Measurements from ENCODE around the gene FYCO1. TPM values are rescaled to one million over a fixed set of nuclear protein-coding genes. Genes with fewer than 3 reads are reported as not detected.

Gene FYCO1
- total RNA-seq, 1 experiment from 2014 or later = 19.7 TPM

GRCh38 chr3:45969116-45969515 lies 26.5 kb downstream of the FYCO1 start:
- CTCF ChIA-PET = no interaction called here
- H3K36me3 ChIP-seq (ENCODE audit: low read depth) = peaks cover 10% of the 10 kb centered on the region; the same call in 1 of the 2 replicates
- H3K27ac ChIP-seq = no peak overlapping the region
- no peak overlapping the region for H3K4me2 ChIP-seq
- DNase-seq = no peak
- POLR2A ChIA-PET (ENCODE audit: unreplicated experiment) = interaction anchor here (0.6 kb wide), 1 partner anchor 20 kb away, joined by 6 read pairs; no protein-coding TSS in a partner anchor
- no peak overlapping the region for H2AFZ ChIP-seq
- TF ChIP-seq EZH2 (IDR thresholded peaks at IDR 0.05; ENCODE audit: low read depth) = no peak
- H3K9me2 ChIP-seq (ENCODE audit: insufficient read depth) = no peaks in the 10 kb centered on the region
- H3K4me1 ChIP-seq (replicated peaks; ENCODE audit: insufficient read depth) = peaks cover 32% of the 10 kb centered on the region
- no peaks in the 10 kb centered on the region for H3K9me3 ChIP-seq (ENCODE audit: insufficient read depth, low read depth)
- intact Hi-C loops (cut with micrococcal nuclease; ENCODE audit: unreplicated experiment) = no loop called here
- H3K27me3 ChIP-seq (ENCODE audit: insufficient read depth, low read depth) = no peaks in the 10 kb centered on the region
- peaks cover 14% of the 10 kb centered on the region for H3F3A ChIP-seq (ENCODE audit: insufficient read depth, low read depth)
- no peaks in the 10 kb centered on the region for H3K79me2 ChIP-seq (ENCODE audit: low read depth)
- no peaks in the 10 kb centered on the region for H4K20me1 ChIP-seq (ENCODE audit: insufficient read depth)
- no TSS peak for BruUV-seq (replicated peaks)
- no peak overlapping the region for H3K4me3 ChIP-seq

GRCh38 chr3:45968706-45969105 lies 26.9 kb downstream of the FYCO1 start:
- Histone ChIP-seq H3K4me1 (replicated peaks; ENCODE audit: insufficient read depth) (peaks cover 29% of the 10 kb centered on the region), H3F3A (ENCODE audit: insufficient read depth, low read depth) (peaks cover 12% of the 10 kb centered on the region), H3K36me3 (ENCODE audit: low read depth) (peaks cover 10% of the 10 kb centered on the region; the same call in 1 of the 2 replicates), H4K20me1 (ENCODE audit: insufficient read depth) (no peaks in the 10 kb centered on the region), H3K9me2 (ENCODE audit: insufficient read depth) (no peaks in the 10 kb centered on the region), H3K79me2 (ENCODE audit: low read depth) (no peaks in the 10 kb centered on the region), H3K4me2 (no peak overlapping the region), H3K4me3 (no peak overlapping the region), H3K27me3 (ENCODE audit: insufficient read depth, low read depth) (no peaks in the 10 kb centered on the region), H2AFZ (no peak overlapping the region), H3K27ac (no peak overlapping the region), H3K9me3 (ENCODE audit: insufficient read depth, low read depth) (no peaks in the 10 kb centered on the region)
- BruUV-seq (replicated peaks) = no TSS peak
- TF ChIP-seq CTCF (conservative IDR thresholded peaks at IDR 0.05) (no peak), EZH2 (IDR thresholded peaks at IDR 0.05; ENCODE audit: low read depth) (no peak)
- ChIA-PET CTCF (no interaction called here), POLR2A (ENCODE audit: unreplicated experiment) (interaction anchor here (0.6 kb wide), 1 partner anchor 20 kb away, joined by 6 read pairs; no protein-coding TSS in a partner anchor)
- DNase-seq = no peak
- intact Hi-C loops (cut with micrococcal nuclease; ENCODE audit: unreplicated experiment) = no loop called here

GRCh38 chr3:45968149-45968548 lies 27.5 kb downstream of the FYCO1 start:
- peaks cover 24% of the 10 kb centered on the region for H3K4me1 ChIP-seq (replicated peaks; ENCODE audit: insufficient read depth)
- intact Hi-C loops (cut with micrococcal nuclease; ENCODE audit: unreplicated experiment) = no loop called here
- peaks cover 7% of the 10 kb centered on the region for H3F3A ChIP-seq (ENCODE audit: insufficient read depth, low read depth)
- TF ChIP-seq EZH2 (IDR thresholded peaks at IDR 0.05; ENCODE audit: low read depth) = no peak
- TF ChIP-seq CTCF (conservative IDR thresholded peaks at IDR 0.05) = no peak
- peak in 1 of 2 experiments; percentile 35 for DNase-seq
- ChIA-PET POLR2A (ENCODE audit: unreplicated experiment) (no interaction called here), CTCF (no interaction called here)
- no peaks in the 10 kb centered on the region for H3K9me2 ChIP-seq (ENCODE audit: insufficient read depth)
- TSS peak; percentile 10 for BruUV-seq (replicated peaks)
- H3K27me3 ChIP-seq (ENCODE audit: insufficient read depth, low read depth) = no peaks in the 10 kb centered on the region
- no peaks in the 10 kb centered on the region for H3K79me2 ChIP-seq (ENCODE audit: low read depth)
- no peaks in the 10 kb centered on the region for H4K20me1 ChIP-seq (ENCODE audit: insufficient read depth)
- H3K4me2 ChIP-seq = no peak overlapping the region
- no peak overlapping the region for H3K4me3 ChIP-seq
- no peaks in the 10 kb centered on the region for H3K9me3 ChIP-seq (ENCODE audit: insufficient read depth, low read depth)
- no peak overlapping the region for H3K27ac ChIP-seq
- peaks cover 10% of the 10 kb centered on the region; the same call in 1 of the 2 replicates for H3K36me3 ChIP-seq (ENCODE audit: low read depth)
- no peak overlapping the region for H2AFZ ChIP-seq

- peaks cover 20% of the 10 kb centered on the region for H3K4me1 ChIP-seq (replicated peaks; ENCODE audit: insufficient read depth)
- H3K79me2 ChIP-seq (ENCODE audit: low read depth) = no peaks in the 10 kb centered on the region
- H3K4me3 ChIP-seq = no peak overlapping the region
- H3K27me3 ChIP-seq (ENCODE audit: insufficient read depth, low read depth) = no peaks in the 10 kb centered on the region
- ChIA-PET CTCF (no interaction called here), POLR2A (ENCODE audit: unreplicated experiment) (no interaction called here)
- no peak overlapping the region for H3K27ac ChIP-seq
- no TSS peak for BruUV-seq (replicated peaks)
- H3K4me2 ChIP-seq = no peak overlapping the region
- H3F3A ChIP-seq (ENCODE audit: insufficient read depth, low read depth) = peaks cover 3% of the 10 kb centered on the region; the same call in 1 of the 2 replicates
- no peak for TF ChIP-seq EZH2 (IDR thresholded peaks at IDR 0.05; ENCODE audit: low read depth)
- no peak for TF ChIP-seq CTCF (conservative IDR thresholded peaks at IDR 0.05)
- peaks cover 10% of the 10 kb centered on the region; the same call in 1 of the 2 replicates for H3K36me3 ChIP-seq (ENCODE audit: low read depth)
- H2AFZ ChIP-seq = no peak overlapping the region
- H4K20me1 ChIP-seq (ENCODE audit: insufficient read depth) = no peaks in the 10 kb centered on the region
- H3K9me3 ChIP-seq (ENCODE audit: insufficient read depth, low read depth) = no peaks in the 10 kb centered on the region
- DNase-seq = no peak
- no peaks in the 10 kb centered on the region for H3K9me2 ChIP-seq (ENCODE audit: insufficient read depth)
- intact Hi-C loops (cut with micrococcal nuclease; ENCODE audit: unreplicated experiment) = no loop called here
Observed at GRCh38 chr3:45967724-45968123, 27.9 kb downstream of the FYCO1 start.
